Measurements from ENCODE around the gene ACY1. TPM values are rescaled to one million over a fixed set of nuclear protein-coding genes. Genes with fewer than 3 reads are reported as not detected.

The ACY1 gene
- polyA plus RNA-seq, 1 of the 3 experiments (the other 2 are of a cell fraction) = 93.0 TPM

- Histone ChIP-seq H3K9ac (no peak overlapping the region), H3K27ac (ENCODE audit: low read depth in 2 of 2, low read length in 1 of 2) (no peak overlapping the region), H3K4me3 (ENCODE audit: low read depth in 2 of 2, low read length in 1 of 2) (no peak overlapping the region), H3K4me2 (no peak overlapping the region), H3K36me3 (replicated peaks in 1 of 2; ENCODE audit: control insufficient read depth in 1 of 2, insufficient read depth in 2 of 2, low read length in 1 of 2) (peaks cover 5 to 24% of the 10 kb centered on the region in 2 experiments), H3K4me1 (ENCODE audit: control insufficient read depth in 1 of 2, insufficient read depth in 2 of 2, low read depth in 1 of 2, low read length in 1 of 2) (peaks cover 4 to 12% of the 10 kb centered on the region in 2 experiments; a peak in 2 of 4 replicates), H3F3A (replicated peaks; ENCODE audit: insufficient read depth) (peaks cover 15% of the 10 kb centered on the region), H3K9me2 (no peaks in the 10 kb centered on the region), H3K79me2 (ENCODE audit: insufficient read depth) (no peaks in the 10 kb centered on the region), H2AFZ (ENCODE audit: low read depth) (no peak overlapping the region), H3K9me3 (no peaks in the 10 kb centered on the region), H4K20me1 (ENCODE audit: insufficient read depth) (no peaks in the 10 kb centered on the region), H3K27me3 (ENCODE audit: insufficient read depth) (no peaks in the 10 kb centered on the region)
- POLR2A ChIA-PET = interaction anchor here (1.2 kb wide), 1 partner anchor 41 kb away, joined by 4 read pairs; the partner anchor contains the start of gene RPL29
- TF ChIP-seq SMC3 (IDR thresholded peaks at IDR 0.05; ENCODE audit: low read depth, low read length) = no peak
- no peak for TF ChIP-seq TCF12 (IDR thresholded peaks at IDR 0.05)
- TF ChIP-seq POLR2AphosphoS5 (IDR thresholded peaks at IDR 0.05; ENCODE audit: low read depth, low read length) = no peak
- TF ChIP-seq GATA2 (CRISPR knock-in tag; IDR thresholded peaks at IDR 0.05) = no peak
- no peak for TF ChIP-seq YY1 (IDR thresholded peaks at IDR 0.05; ENCODE audit: low read depth)
- no peak for TF ChIP-seq FOXJ3 (CRISPR knock-in tag; IDR thresholded peaks at IDR 0.05)
- TF ChIP-seq MAX (IDR thresholded peaks at IDR 0.05; ENCODE audit: low read depth) = no peak
- no peak for TF ChIP-seq RCOR1 (IDR thresholded peaks at IDR 0.05; ENCODE audit: low read length)
- no peak for DNase-seq
- WGBS (ENCODE audit: low lambda C conversion rate) = 74% methylated on average over 1 of the region's 1 CpG
- CTCF ChIA-PET = interaction anchor here (0.8 to 6.2 kb wide), 7 partner anchors 9 to 47 kb away, joined by 3 to 44 read pairs (median 10); partner anchors contain the start of genes ABHD14A, ABHD14B, ACY1 and PARP3
These were observed 28.6 kb upstream of the ACY1 start for GRCh38 chr3:51954713-51955112.

- ChIA-PET POLR2A (no interaction called here), CTCF (interaction anchor here (0.8 to 6.2 kb wide), 8 partner anchors 8 to 46 kb away, joined by 3 to 44 read pairs (median 8); partner anchors contain the start of genes ABHD14A, ABHD14B, ACY1 and PARP3)
- H4K20me1 ChIP-seq (ENCODE audit: insufficient read depth) = no peaks in the 10 kb centered on the region
These were observed 28.0 kb upstream of the ACY1 start, which contains the start of gene GPR62 for GRCh38 chr3:51955175-51955892. TSS of gene GPR62 (plus strand) at chr3:51955381. CDS start at chr3:51955653, 272 bp downstream.

More at GRCh38 chr3:51955175-51955892, 28.0 kb upstream of the ACY1 start, which contains the start of gene GPR62:
- TF ChIP-seq EP300 (IDR thresholded peaks at IDR 0.05; ENCODE audit: borderline replicate concordance in 1 of 2, low read depth in 1 of 2, low read length in 1 of 2) (no peak), FOXJ3 (CRISPR knock-in tag; IDR thresholded peaks at IDR 0.05) (no peak), GATA2 (CRISPR knock-in tag; IDR thresholded peaks at IDR 0.05) (no peak), FOSL2 (IDR thresholded peaks at IDR 0.05; ENCODE audit: borderline replicate concordance, low read depth) (no peak), TEAD4 (IDR thresholded peaks at IDR 0.05; ENCODE audit: borderline replicate concordance, insufficient read depth) (no peak), RCOR1 (IDR thresholded peaks at IDR 0.05; ENCODE audit: low read length) (no peak), NFIC (IDR thresholded peaks at IDR 0.05; ENCODE audit: borderline replicate concordance) (no peak), CHD2 (IDR thresholded peaks at IDR 0.05; ENCODE audit: low read length, partially characterized antibody) (no peak), JUND (IDR thresholded peaks at IDR 0.05) (no peak), RFX5 (IDR thresholded peaks at IDR 0.05; ENCODE audit: low read length) (no peak), PBX3 (IDR thresholded peaks at IDR 0.05) (no peak), SMC3 (IDR thresholded peaks at IDR 0.05; ENCODE audit: low read depth, low read length) (no peak), IRF3 (IDR thresholded peaks at IDR 0.05; ENCODE audit: low read depth, low read length) (no peak), TCF12 (IDR thresholded peaks at IDR 0.05) (no peak), MAX (IDR thresholded peaks at IDR 0.05; ENCODE audit: low read depth) (no peak), YY1 (IDR thresholded peaks at IDR 0.05; ENCODE audit: low read depth) (no peak)
- peaks cover 15% of the 10 kb centered on the region for H3F3A ChIP-seq (replicated peaks; ENCODE audit: insufficient read depth)
- H3K4me2 ChIP-seq = no peak within 1 kb of the TSS
- peaks cover 4 to 12% of the 10 kb centered on the region in 2 experiments; a peak in 2 of 4 replicates for H3K4me1 ChIP-seq (ENCODE audit: control insufficient read depth in 1 of 2, insufficient read depth in 2 of 2, low read depth in 1 of 2, low read length in 1 of 2)
- no peaks in the 10 kb centered on the region for H3K9me2 ChIP-seq
- H3K27ac ChIP-seq (ENCODE audit: low read depth in 2 of 2, low read length in 1 of 2) = peak within 1 kb of the TSS; percentile 43 to 53; a peak in 3 of 4 replicates
- no peak within 1 kb of the TSS for H2AFZ ChIP-seq (ENCODE audit: low read depth)
- no peaks in the 10 kb centered on the region for H3K9me3 ChIP-seq
- H3K9ac ChIP-seq = no peak within 1 kb of the TSS
- DNase-seq = no peak
- 94% methylated on average over 10 of the region's 33 CpGs for WGBS (ENCODE audit: low lambda C conversion rate)
- H3K27me3 ChIP-seq (ENCODE audit: insufficient read depth) = no peaks in the 10 kb centered on the region
- peaks cover 5 to 30% of the 10 kb centered on the region in 2 experiments for H3K36me3 ChIP-seq (replicated peaks in 1 of 2; ENCODE audit: control insufficient read depth in 1 of 2, insufficient read depth in 2 of 2, low read length in 1 of 2)
- no peaks in the 10 kb centered on the region for H3K79me2 ChIP-seq (ENCODE audit: insufficient read depth)
- H3K4me3 ChIP-seq (ENCODE audit: low read depth in 2 of 2, low read length in 1 of 2) = no peak within 1 kb of the TSS
